Erythroblast (primary cell): ENCODE results near the gene MATCAP1.

ENCODE experiments used
- GATA1 ChIP-seq: IDR thresholded peaks from 2 replicates; pipeline ENCODE4 v1.6.1; 2011; ENCODE audit warnings: low read depth, mild to moderate bottlenecking, control low read depth, low read length, moderate library complexity
- POLR2A ChIP-seq: IDR thresholded peaks from 2 replicates; pipeline ENCODE4 v1.6.1; 2011; ENCODE audit warnings: mild to moderate bottlenecking, low read length

GRCh38 chr16:67157892-67158635, 25.7 kb downstream of the MATCAP1 start:
- TF ChIP-seq POLR2A (no peak), GATA1 (no peak)
